Left cardiac atrium (tissue), 4 donors: Measurements from ENCODE around the gene LRRC27. TPM values are rescaled to one million over a fixed set of nuclear protein-coding genes. Genes with fewer than 3 reads are reported as not detected.
"Not testable (repeated sequence)": the region's sequence is repeated elsewhere in the genome, so short reads cannot be mapped to it uniquely, and the experiment has no call there.

ENCODE experiments used
- ATAC-seq, 2 donors: fragments of 200-7000 bp; cut with Tn5 transposase; one replicate each; pipeline ENCODE4 v1.9.1; 2020; ENCODE audit warnings: mild to moderate bottlenecking in 2 of 2, moderate library complexity in 2 of 2
- DNase-seq: peaks from one replicate; pipeline ENCODE4 v3.0.0-alpha.2; 2020
- intact Hi-C, 2 donors: fragments of 100-400 bp; cut with DNase I; formaldehyde crosslinking; loops; one replicate each; pipeline versions ENCODE4 v1.14.1 to v1.15.1; 2022 to 2023
- total RNA-seq, 2 donors: library from RNA; stranded (reverse); fragmentation: NEBNext Ultra II Directional; extraction: Animal tissue kit (Norgen Biotek cat#: 25700); gene quantifications; one replicate each; pipeline ENCODE4 v1.2.1, GENCODE V29; 2021
- donor health status: DM: no; HTN: yes; CAD: no.
- donor health status: DM: no; HTN: yes; CAD: no; lungs with severe emphysema.
- donor health status: DM: yes; HTN: yes; CAD: no.
- donor health status: Dilated cardiomyopathy.

The LRRC27 gene
- total RNA-seq, 2 donors from 2014 or later = 3.7 to 4.4 TPM

DNA sequence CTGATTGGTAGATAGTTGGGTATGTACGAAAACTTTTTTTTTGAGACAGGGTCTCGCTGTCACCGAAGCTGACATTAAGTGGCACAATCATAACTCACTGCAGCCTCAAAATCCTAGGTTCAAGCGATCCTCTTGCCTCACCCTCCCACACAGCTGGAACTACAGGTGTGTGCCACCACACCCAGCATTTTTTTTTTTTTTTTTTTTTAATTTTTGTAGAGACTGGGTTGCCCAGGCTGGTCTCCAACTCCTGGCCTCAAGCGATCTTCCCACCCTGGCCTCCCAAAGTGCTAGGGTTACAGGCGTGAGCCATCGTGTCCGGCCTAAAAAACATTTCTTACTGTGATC is 1.5 kb upstream of the LRRC27 start:
- intact Hi-C loops = no loop called here
- ATAC-seq (no peak), DNase-seq (no peak)

DNA sequence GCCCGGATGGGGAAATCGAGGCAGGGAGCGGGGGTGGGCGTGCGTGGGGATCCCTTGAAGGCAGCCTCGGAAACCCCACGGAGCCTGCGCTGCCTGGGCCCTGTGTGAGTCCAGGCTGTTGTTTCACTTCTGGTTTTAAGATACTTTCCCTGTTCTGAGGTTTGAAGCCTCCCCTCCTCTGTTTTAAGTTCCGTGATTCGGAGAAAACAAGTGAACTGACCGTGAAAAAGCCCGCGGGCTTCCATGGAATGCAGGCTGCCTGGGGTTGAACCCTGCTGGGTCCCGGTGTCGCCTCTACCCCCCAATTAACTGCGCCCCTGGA is 401 bp downstream of the LRRC27 start:
- intact Hi-C loops = no loop called here
- no peak for DNase-seq
- peak; percentile 5 to 13 for ATAC-seq

DNA sequence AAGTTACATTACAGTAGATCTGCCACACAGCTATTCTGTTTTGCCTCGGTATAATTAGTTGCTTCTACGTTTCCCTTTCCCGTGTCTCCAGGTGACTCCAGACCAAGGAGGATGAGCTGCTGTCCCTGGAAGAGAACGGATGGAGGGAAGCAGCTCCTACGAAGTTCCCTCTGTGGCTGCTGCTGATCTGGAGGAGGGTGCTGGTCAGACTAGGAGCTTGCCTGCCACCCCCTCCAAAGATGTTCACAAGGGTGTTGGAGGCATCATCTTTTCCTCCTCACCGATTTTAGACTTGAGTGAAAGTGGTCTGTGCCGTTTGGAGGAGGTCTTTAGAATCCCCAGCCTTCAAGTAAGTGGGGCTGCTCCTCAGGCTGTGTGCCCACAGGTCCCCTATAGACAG is 1.4 kb downstream of the LRRC27 start:
- no peak for ATAC-seq
- intact Hi-C loops = no loop called here

DNA sequence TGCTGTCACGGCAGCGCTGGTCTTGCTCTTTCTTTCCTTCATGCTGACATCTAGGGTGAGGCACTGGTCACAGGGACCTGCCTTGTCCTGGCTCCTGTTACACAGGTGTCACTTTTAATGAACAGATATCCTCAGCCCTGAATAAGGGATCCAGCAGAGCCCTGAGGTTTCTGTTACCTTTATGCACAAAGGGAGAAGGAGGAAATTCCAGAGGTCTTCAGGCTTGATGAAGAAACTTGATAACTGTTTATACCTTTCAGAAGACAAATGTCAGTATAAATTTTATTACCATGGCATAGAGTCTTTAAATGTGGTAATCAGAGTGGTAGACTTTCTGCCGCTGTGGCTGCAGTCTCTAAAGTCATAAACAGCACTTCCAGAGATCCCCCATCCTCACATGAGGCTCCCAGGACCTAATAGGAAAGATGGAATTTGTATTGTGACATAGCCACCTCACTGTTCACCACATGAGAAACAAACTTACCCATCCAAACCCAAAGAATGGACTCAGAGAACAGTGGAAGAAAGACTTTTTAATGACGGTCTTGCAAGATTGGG is 2.7 kb downstream of the LRRC27 start:
- DNase-seq = no peak
- intact Hi-C loops = no loop called here
- ATAC-seq = no peak

More for the DNA sequence above, 1.4 kb downstream of the LRRC27 start:
- DNase-seq = no peak

DNA sequence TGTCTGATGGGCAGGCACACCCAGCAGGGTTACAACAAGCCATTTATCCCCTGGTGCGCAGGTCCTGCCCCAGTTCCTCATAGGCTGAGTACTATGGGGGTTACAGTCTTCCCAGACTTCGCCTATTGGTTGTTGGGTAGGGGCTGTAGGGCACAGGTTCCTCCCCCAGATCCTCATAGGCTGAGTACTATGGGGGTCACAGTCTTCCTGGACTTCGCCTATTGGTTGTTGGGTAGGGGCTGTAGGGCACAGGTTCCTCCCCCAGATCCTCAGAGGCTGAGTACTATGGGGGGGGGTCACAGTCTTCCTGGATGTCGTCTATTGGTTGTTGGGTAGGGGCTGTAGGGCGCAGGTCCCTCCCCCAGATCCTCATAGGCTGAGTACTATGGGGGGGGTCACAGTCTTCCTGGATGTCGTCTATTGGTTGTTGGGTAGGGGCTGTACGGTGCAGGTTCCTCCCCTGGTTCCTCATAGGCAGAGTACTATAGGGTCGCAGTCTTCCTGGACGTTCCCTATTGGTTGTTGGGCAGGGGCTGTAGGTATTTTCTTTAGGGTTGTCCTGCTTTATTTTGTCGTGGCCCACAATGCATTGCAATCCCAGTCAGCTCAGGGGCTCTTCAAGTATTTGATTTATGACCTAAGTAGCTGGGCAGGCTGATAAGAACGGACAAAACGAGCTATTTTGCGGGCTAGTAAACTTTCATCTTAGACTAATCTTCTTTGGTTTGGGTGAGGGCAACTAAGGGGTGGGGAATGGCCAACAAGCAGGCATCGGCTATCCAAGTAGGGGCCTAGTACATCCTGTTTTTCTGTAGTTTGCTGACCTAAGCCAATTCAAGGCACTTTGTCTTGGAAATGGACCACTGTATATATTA is 3.4 kb downstream of the LRRC27 start:
- ATAC-seq (peak in 1 of 2 donors; percentile 8), DNase-seq (peak; percentile 40)
- intact Hi-C loops = no loop called here

DNA sequence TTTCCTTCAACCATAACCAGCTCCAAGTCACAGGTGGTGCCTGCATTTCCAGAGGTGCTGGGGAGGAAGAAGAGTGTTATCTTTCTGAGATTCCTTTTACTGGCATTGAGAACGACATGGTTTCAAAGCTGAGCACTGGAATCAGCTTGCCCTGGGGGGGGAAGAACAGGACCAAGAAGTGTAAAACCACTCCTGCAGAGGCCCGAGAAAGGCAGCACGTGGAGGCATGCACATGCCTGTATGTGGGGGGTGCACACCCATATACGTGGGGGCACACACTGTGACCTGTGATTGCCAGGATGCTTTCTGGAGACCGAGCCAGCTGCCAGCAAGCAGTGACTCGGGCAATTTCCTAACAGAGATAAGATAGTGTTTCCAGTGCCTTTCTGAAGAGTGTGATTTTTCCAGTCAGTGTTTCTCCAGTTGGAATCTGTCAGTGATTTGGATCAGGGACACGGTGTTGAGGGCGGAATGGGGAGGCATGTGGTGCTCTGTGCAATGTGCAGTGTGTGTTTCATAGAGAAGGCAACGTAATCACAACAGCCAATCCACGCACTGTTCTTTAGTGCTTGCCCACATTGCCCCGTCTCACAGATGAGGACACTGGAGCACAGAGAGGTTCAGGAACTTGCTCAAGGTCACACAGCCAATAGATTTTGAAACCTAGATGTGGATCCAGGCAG is 4.2 kb downstream of the LRRC27 start:
- ATAC-seq = no peak
- DNase-seq = peak; percentile 43
- intact Hi-C loops = no loop called here

DNA sequence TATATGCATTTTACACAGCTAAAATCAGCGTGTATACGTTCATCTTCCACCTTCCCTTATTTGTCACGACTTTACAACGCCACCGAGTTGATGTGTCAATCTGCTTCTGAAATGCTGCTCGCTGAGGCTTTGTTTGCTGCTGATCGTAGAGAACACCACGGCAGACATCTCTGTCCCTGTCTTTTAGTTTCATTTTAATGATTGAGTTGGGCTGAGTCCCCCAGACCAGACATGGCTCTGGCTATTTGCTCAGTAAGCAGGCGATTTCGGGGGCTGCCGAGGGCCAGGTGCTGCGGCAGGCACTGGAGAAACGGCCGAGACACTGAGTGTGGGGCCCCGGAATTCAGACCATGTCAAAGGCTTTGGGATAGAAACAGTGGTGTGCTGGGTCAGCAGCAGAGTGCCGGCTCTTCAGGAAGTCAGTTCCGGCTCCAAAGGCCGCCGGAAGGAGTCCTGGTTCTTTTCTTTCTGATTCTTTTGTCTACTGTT is 5.0 kb downstream of the LRRC27 start:
- DNase-seq (no peak), ATAC-seq (no peak)
- intact Hi-C loops = no loop called here

DNA sequence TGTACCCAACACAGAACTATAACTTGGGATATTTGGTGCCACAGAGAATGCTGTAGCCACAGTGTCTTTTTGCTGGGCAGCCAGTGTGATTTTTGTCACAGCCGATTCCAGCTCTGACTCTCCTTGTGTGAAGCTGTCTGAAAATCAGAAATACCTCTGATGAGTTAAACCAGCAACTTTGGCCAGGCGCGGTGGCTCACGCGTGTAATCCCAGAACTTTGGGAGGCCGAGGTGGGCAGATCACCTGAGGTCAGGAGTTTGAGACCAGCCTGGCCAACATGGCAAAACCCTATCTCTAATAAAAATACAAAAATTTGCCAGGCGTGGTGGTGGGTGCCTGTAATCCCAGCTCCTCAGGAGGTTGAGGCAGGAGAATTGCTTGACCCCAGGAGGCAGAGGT is 5.9 kb downstream of the LRRC27 start:
- ATAC-seq, intact Hi-C loops, DNase-seq: not testable (repeated sequence)

DNA sequence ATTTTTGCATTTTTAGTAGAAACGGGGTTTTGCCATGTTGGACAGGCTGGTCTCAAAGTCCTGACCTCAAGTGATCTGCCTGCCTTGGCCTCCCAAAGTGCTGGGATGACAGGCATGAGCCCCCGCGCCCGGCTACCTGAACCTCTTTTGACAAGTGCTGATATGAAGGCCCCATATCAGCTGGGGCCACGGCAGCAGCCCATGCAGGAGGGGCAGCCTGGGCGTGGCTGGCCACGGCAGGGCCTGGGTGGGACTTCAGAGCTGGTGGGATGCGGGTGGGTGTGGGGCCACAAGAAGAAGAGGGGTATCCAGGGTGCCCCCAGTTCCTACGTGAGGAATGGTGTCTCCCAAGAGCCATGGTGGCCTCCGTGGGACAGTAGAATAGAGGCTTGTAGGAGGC is 6.9 kb downstream of the LRRC27 start:
- ATAC-seq = no peak
- DNase-seq = no peak
- intact Hi-C loops = no loop called here

DNA sequence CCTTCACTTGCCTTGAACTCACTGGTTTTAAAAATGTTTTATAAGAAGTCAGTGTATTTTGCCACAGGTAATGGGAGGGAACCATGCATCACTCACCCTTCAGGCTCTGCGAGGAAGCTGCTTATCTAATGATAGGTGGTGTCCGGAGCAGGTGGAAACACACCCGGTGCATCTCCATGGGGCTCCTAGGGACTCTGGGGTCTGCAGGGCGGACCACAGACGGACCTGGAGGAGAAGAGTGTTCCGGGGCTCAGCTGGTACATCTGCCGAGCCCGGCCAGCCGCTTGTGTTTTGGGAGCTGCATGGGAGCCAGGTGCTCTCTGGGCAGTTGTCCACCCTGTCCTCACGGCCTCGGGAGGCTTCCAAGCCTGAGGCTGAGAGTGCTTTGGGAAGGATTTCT is 7.3 kb downstream of the LRRC27 start:
- no peak for ATAC-seq
- intact Hi-C loops = no loop called here

DNA sequence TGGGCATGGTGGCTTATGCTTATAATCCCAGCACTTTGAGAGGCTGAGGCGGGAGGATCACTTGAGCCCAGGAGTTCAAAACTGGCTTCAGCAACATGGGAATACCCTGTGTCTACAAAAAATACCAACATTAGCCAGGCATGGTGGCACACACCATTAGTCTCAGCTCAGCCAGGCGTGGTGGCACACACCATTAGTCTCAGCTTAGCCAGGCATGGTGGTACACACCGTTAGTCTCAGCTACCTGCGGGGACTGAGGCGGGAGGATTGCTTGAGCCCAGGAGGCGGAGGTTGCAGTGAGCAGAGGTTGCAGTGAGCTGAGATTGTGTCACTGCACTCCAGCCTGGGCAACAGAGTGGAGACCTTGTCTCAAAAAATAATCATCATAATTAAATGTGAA is 9.0 kb downstream of the LRRC27 start:
- ATAC-seq (no peak), DNase-seq (no peak)
- intact Hi-C loops = no loop called here

More for the DNA sequence above, 7.3 kb downstream of the LRRC27 start:
- no peak for DNase-seq

DNA sequence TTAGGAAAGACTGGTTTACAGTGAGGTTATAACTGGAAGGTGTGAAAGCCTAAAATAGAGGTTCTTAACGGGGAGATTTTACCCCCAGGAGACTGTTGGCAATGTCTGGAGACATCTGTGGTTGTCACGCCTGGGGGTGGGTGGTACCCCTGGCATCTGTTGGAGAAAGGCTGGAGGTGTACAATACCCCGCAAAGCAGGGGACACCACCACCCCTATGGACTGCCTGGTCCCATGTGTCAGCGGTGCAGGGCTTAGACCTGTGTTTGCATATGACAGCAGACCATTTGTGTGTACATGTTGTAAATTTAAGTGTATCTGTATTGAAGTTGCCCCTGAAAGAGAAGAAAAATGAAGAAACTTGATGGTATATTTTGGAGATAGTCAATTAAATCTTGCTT is 9.8 kb downstream of the LRRC27 start:
- intact Hi-C loops = no loop called here
- no peak for ATAC-seq
- DNase-seq = no peak

DNA sequence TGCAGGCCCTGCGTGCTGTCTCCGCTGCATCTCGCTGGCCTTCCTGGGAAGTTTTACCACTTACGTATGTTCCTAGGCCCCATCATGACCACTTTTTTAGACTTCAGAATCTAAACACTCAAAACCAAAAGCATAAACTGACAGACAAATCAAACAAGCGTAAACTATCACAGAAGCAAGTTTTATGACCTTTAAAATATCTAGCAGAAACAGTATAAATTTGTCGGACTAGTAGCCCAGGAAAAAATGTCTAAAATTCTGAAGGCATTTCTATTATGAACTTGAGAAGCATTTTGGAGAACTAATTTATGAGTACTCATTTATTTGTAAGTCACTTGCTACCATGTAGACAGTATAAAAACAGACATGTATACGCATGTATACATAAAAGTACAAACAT is 10.6 kb downstream of the LRRC27 start:
- DNase-seq (no peak), ATAC-seq (no peak)
- intact Hi-C loops = no loop called here

DNA sequence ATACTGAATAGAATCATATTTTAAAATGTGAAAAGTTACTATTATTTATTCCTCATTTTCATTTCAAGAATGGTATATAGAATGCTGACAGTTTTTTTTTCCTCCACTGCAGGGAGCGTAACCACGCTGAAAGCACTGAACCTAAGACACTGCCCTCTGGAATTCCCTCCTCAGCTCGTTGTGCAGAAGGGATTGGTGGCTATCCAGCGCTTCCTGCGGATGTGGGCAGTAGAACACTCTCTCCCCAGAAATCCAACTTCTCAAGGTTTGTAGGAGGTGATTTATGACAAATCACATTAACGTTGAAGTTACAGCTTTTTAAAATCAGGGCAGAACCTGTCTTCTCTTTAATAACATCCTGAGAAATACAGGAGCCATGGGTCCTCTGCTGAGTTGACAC is 12.4 kb downstream of the LRRC27 start:
- intact Hi-C loops = no loop called here
- DNase-seq (no peak), ATAC-seq (no peak)

DNA sequence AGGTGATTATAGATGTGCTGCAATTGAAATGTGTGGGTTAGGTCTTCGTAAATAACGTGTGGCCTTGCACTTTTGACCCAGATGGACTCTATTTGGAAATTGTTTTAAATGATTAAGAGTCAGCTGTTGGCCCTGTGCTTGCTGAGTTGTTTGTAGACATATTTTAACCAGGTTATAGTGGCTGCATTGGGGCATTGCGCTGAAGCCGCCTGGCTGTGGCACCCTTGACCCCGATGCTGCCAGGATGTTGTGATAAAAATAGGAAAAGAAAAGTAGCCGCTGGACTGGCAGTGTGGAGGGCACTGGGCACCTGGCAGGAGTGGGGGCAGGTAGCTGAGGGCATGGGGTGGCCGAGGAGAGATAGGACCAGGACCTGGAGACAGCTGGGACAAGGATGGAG is 13.4 kb downstream of the LRRC27 start:
- ATAC-seq = no peak
- intact Hi-C loops = no loop called here
- no peak for DNase-seq

DNA sequence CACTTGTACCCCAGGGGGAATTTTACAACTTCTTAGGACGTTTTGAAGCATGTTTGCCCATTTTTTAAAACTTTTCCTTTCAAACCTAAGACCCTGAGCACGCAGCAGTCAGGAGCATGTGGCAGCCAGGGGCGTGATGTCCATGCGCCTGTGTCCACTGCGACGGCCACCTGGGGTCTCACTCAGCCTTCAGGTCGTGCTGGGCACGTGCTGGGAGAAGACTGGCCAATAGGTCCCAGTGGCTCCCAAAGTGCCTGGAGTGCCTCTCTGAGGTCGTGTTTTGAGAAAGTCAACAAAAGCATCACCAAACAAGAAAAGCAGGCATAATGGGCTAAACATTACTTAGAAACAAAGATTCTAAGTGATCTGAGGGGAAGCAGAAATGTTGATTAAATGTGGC is 14.8 kb downstream of the LRRC27 start:
- ATAC-seq (no peak), DNase-seq (no peak)
- intact Hi-C loops = no loop called here

DNA sequence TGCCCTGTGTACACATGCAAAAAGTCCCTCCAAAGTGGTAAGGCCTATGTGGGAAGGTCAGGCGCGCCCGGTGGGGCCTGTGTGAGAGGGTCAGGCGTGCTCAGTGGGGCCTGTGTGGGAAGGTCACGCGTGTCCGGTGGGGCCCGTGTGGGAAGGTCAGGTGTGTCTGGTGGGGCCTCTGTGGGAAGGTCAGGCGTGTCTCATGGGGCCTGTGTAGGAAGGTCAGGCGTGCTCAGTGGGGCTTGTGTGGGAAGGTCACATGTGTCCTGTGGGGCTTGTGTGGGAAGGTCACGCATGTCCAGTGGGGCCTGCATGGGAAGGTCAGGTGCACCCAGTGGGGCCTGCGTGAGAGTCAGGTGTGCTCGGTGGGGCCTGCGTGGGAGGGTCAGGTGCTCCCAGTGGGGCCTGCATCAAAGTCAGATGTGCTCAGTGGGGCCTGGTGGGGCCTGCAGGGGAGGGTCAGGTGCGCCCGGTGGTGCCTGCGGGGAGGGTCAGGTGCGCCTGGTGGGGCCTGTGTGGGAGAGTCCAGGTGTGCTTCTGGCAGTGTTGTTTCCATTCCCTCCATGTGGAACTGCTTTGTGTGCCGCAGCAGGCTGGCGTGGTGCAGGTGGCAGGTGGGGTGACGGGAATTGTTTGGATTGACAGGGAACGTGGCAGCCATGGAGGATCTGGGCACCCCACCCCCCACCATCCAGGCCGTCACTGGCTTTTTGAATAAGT is 15.4 kb downstream of the LRRC27 start:
- intact Hi-C loops = no loop called here
- no peak for ATAC-seq
- no peak for DNase-seq

DNA sequence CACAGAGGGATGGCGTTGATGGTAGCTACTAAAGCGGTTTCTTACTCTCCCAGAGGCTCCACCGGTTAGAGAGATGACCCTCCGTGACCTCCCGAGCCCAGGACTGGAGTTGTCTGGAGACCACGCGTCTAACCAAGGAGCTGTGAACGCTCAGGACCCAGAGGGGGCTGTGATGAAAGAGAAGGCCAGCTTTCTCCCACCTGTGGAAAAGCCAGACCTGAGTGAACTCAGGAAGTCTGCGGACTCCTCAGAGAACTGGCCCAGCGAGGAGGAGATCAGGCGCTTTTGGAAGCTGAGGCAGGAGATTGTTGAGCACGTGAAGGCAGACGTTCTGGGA is 15.9 kb downstream of the LRRC27 start:
- ATAC-seq = no peak

DNA sequence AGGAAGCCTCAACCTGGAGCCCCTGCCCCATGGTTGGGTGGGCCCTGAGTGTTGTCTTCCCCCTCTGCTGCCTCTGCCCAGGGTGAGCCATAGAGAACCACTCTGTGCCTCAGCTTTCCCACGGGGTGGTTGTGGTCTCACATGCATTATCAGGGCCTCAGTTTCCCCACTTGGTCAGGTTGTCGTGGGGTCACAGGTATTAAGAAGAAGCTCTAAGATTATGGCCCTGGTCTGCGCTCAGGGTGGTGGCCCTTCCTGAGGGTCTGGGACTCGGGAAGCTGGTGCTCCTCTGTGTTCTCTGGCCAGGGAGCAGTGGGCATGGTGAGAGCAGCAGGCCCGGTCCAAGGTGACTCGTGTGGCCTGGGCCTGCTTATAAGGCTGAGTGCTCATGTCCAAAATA is 17.8 kb downstream of the LRRC27 start:
- DNase-seq (no peak), ATAC-seq (no peak)
- intact Hi-C loops = loop anchor here in 1 of 2 donors (5.0 kb wide), 1 partner anchor 127 kb away; no protein-coding TSS in a partner anchor

More for the DNA sequence above, 15.9 kb downstream of the LRRC27 start:
- intact Hi-C loops = no loop called here
- no peak for DNase-seq

DNA sequence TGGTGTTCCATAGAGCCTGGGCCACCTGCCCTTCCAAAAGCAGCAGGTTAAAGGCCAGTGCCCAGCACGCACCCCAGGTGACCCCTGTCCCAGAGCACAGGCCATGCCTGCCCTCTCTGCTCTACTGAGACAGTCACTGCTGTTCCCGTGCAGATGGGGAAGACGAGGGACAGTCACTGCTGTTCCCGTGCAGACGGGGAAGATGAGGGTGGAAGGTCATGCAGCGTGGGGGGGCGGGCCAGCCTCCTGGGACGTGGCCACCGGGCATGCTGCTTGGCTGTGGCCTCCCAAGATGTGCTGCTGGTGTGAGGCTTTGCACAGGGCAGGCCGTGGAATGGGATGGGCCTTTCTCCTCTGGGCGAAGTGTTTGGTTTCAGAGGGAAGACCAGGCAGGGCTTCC is 18.4 kb downstream of the LRRC27 start:
- intact Hi-C loops = loop anchor here in 1 of 2 donors (5.0 kb wide), 1 partner anchor 128 kb away; no protein-coding TSS in a partner anchor
- peak in 1 of 2 donors; percentile 50 for ATAC-seq
- no peak for DNase-seq
